ENCODE measurements around the gene CYBRD1. TPM values are rescaled to one million over a fixed set of nuclear protein-coding genes. Genes with fewer than 3 reads are reported as not detected.

Gene CYBRD1
- total RNA-seq, 4 donors from 2014 or later, result 5.7 to 176 (median 45.7) TPM

DNA sequence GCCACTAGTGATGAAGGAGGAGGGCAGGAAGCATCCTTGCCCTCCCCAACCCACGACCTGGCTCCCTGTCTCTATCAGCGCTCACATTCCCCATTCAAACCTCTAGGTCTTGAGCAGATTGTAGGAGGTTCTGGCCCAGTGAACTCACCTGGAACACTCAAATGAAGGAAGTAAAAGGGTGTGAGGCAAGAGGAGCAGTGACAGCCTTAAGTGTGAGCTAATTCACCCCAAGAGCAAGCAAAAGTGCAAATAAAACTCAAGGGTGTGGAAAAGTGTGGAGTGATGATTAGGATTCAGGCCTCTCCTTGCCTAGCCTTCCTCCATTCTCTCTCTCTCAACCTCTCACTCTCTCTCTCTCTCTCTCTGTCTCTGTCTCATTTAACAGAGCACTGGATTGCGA is 41.0 kb downstream of the CYBRD1 start:
- H3K27ac ChIP-seq, result no peak overlapping the region
- no peaks in the 10 kb centered on the region for H3K36me3 ChIP-seq
- H3K4me1 ChIP-seq, result no peaks in the 10 kb centered on the region
- intact Hi-C loops (cut with DNase I), result no loop called here
- no peak overlapping the region for H3K4me3 ChIP-seq
- H3K27me3 ChIP-seq, result no peaks in the 10 kb centered on the region
- H3K9me3 ChIP-seq, result no peaks in the 10 kb centered on the region
- TF ChIP-seq, protein P1, sequence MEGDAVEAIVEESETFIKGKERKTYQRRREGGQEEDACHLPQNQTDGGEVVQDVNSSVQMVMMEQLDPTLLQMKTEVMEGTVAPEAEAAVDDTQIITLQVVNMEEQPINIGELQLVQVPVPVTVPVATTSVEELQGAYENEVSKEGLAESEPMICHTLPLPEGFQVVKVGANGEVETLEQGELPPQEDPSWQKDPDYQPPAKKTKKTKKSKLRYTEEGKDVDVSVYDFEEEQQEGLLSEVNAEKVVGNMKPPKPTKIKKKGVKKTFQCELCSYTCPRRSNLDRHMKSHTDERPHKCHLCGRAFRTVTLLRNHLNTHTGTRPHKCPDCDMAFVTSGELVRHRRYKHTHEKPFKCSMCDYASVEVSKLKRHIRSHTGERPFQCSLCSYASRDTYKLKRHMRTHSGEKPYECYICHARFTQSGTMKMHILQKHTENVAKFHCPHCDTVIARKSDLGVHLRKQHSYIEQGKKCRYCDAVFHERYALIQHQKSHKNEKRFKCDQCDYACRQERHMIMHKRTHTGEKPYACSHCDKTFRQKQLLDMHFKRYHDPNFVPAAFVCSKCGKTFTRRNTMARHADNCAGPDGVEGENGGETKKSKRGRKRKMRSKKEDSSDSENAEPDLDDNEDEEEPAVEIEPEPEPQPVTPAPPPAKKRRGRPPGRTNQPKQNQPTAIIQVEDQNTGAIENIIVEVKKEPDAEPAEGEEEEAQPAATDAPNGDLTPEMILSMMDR (IDR thresholded peaks at IDR 0.05), result no peak
- TF ChIP-seq POLR2A (IDR thresholded peaks at IDR 0.05), result no peak
- 74 to 87% methylated on average over 3 of the region's 3 CpGs for WGBS, 2 donors
- no peak for DNase-seq

DNA sequence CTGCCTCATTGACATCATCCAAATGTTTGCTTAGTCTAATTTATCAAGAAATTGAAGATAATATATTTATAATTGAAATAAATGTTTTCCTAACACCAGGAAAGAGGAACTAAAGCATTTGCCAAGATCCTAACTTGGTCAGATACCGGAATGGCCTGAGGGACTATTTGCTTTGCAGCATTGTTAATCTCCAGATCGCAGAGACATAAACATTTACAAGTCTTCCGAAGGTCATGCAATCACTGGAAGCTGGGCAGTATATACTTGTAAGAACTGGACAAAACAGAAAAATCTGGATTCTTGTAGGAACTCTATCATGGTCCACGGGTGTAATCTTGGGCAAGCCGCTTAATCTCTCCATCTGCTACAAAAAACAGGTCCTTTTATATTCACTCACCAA is 42.2 kb downstream of the CYBRD1 start:
- TF ChIP-seq POLR2A (IDR thresholded peaks at IDR 0.05), result no peak
- TF ChIP-seq, protein P1 (IDR thresholded peaks at IDR 0.05), result no peak
- H3K4me1 ChIP-seq, result no peaks in the 10 kb centered on the region
- no peaks in the 10 kb centered on the region for H3K36me3 ChIP-seq
- 40 to 52% methylated on average over 5 of the region's 5 CpGs for WGBS, 2 donors
- no peak for DNase-seq
- H3K27ac ChIP-seq, result no peak overlapping the region
- no peaks in the 10 kb centered on the region for H3K27me3 ChIP-seq
- no peak overlapping the region for H3K4me3 ChIP-seq
- intact Hi-C loops (cut with DNase I), result no loop called here
- H3K9me3 ChIP-seq, result no peaks in the 10 kb centered on the region

DNA sequence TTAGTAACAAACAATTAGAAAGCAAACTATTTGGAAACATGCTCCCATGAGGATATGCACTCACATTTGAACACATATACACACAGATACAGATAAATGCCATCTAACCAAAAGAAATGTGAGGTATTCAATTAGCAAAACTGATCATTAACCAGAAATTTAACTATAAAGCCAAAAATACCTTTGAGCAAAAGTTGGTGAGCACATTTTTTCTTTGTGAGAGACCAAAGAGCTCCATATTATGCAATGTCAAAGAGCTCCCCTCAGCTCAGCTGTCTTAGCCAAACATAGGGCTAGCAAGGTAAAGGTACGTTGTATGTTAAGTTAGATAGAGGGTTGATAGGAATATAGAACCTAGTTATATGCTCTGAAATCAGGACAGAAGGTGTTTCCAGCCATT is 43.8 kb downstream of the CYBRD1 start:
- Histone ChIP-seq H3K9me3 (no peaks in the 10 kb centered on the region), H3K27ac (no peak overlapping the region), H3K36me3 (no peaks in the 10 kb centered on the region), H3K4me1 (no peaks in the 10 kb centered on the region), H3K4me3 (no peak overlapping the region), H3K27me3 (no peaks in the 10 kb centered on the region)
- intact Hi-C loops (cut with DNase I), result no loop called here
- no peak for DNase-seq
- TF ChIP-seq, protein P1 (IDR thresholded peaks at IDR 0.05), result no peak
- no peak for TF ChIP-seq POLR2A (IDR thresholded peaks at IDR 0.05)
- WGBS, 2 donors, result 0 to 35% methylated on average over 1 of the region's 1 CpG

DNA sequence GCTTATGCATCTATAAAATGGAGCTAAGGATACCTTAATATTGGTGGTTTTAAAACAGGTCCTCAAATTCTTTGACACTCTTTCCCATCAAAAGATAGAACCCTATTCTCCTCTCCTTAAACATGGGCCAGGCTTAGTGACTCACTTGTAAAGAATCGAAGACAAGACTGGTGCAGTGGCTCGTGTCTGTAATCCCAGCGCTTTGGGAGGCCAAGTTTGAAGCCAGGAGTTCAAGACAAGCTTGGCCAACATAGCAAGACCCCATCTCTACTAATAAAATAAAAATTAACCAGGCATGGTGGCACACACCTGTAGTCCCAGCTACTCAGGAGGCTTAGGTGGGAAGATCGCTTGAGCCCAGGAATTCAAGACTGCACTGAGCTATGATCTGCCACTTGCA is 44.5 kb downstream of the CYBRD1 start:
- Histone ChIP-seq H3K4me1 (no peaks in the 10 kb centered on the region), H3K27ac (no peak overlapping the region), H3K4me3 (no peak overlapping the region), H3K9me3 (no peaks in the 10 kb centered on the region), H3K27me3 (no peaks in the 10 kb centered on the region), H3K36me3 (no peaks in the 10 kb centered on the region)
- 82 to 84% methylated on average over 4 of the region's 4 CpGs for WGBS, 2 donors
- TF ChIP-seq POLR2A (IDR thresholded peaks at IDR 0.05), result no peak
- TF ChIP-seq, protein P1 (IDR thresholded peaks at IDR 0.05), result no peak
- no peak for DNase-seq
- intact Hi-C loops (cut with DNase I), result no loop called here

DNA sequence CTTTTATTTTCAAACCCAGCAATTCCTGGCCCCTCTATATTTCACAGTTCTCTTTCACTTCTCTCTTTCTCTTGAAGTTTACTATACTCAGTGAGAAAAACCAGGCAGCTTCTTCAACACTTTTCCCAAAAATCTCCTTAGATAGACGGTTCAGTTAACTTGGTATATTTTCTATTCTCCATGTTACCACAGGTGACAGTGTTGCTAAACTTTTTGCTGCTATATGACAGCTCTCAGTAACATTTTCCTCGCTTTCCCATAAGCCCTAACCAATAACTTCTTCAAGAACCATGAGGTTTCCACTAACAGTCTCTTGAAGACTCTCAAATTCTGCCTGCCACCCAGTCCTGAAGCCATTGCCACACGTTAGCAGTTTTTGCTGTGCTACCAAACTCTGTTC is 45.8 kb downstream of the CYBRD1 start:
- no peak for TF ChIP-seq POLR2A (IDR thresholded peaks at IDR 0.05)
- TF ChIP-seq, protein P1 (IDR thresholded peaks at IDR 0.05), result no peak
- no peaks in the 10 kb centered on the region for H3K27me3 ChIP-seq
- no peaks in the 10 kb centered on the region for H3K4me1 ChIP-seq
- H3K36me3 ChIP-seq, result no peaks in the 10 kb centered on the region
- no peak overlapping the region for H3K27ac ChIP-seq
- 61 to 74% methylated on average over 3 of the region's 3 CpGs for WGBS, 2 donors
- H3K4me3 ChIP-seq, result no peak overlapping the region
- H3K9me3 ChIP-seq, result no peaks in the 10 kb centered on the region
- intact Hi-C loops (cut with DNase I), result no loop called here
- DNase-seq, result no peak

Measured in esophagus squamous epithelium (tissue), 5 donors.